ENCODE data around the gene VTI1A.

Gene VTI1A

GRCh38 chr10:112520914-112521313, 73.9 kb downstream of the VTI1A start:
- no peak for TF ChIP-seq CTCF (IDR thresholded peaks at IDR 0.05)

GRCh38 chr10:112524641-112525040, 77.6 kb downstream of the VTI1A start:
- no peak for TF ChIP-seq CTCF (IDR thresholded peaks at IDR 0.05)

GRCh38 chr10:112525200-112525599, 78.2 kb downstream of the VTI1A start:
- no peak for TF ChIP-seq CTCF (IDR thresholded peaks at IDR 0.05)

GRCh38 chr10:112526139-112526538, 79.1 kb downstream of the VTI1A start:
- no peak for TF ChIP-seq CTCF (IDR thresholded peaks at IDR 0.05)

GRCh38 chr10:112526906-112527305, 79.9 kb downstream of the VTI1A start:
- no peak for TF ChIP-seq CTCF (IDR thresholded peaks at IDR 0.05)

GRCh38 chr10:112528235-112528634, 81.2 kb downstream of the VTI1A start:
- no peak for TF ChIP-seq CTCF (IDR thresholded peaks at IDR 0.05)

- no peak for TF ChIP-seq CTCF (IDR thresholded peaks at IDR 0.05)
These were observed 84.4 kb downstream of the VTI1A start for GRCh38 chr10:112531421-112531820.

- TF ChIP-seq CTCF (IDR thresholded peaks at IDR 0.05) = no peak
These were observed 85.2 kb downstream of the VTI1A start for GRCh38 chr10:112532189-112532588.
